ENCODE results near the gene CPEB3.

The CPEB3 gene

DNA sequence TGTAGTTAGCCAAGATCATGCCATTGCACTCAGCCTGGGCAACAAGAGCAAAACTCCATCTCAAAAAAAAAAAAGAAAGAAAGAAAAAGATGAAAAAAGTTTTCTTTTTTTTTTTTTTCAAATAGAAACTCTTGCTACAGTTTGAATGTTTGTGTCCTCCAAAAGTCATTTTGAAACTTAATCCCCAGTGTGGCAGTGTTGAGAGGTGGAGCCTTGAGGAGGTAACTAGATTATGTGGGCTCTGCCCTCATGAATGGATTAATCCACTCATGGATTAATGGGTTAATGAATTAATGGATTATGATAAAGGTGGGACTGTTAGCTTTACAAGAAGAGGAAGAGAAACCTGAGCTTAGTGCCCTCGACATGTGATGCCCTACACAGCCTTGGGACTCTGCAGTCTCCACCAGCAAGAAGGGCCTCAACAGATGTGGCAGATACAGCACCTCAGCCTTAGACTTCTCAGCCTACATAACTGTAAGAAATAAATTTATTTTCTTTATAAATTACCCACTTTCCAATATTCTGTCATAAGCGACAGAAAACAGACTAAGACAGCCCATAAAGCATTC is 25.1 kb downstream of the CPEB3 start:
- no peak for TF ChIP-seq POLR2AphosphoS5 (IDR thresholded peaks at IDR 0.05; ENCODE audit: low read depth, low read length)
- no peak for TF ChIP-seq SIN3A (IDR thresholded peaks at IDR 0.05; ENCODE audit: borderline replicate concordance, insufficient read depth, low read length)
- TF ChIP-seq TAF1 (IDR thresholded peaks at IDR 0.05; ENCODE audit: borderline replicate concordance, insufficient read depth, low read length) = no peak
- TF ChIP-seq FOXP2 (optimal IDR thresholded peaks at IDR 0.05; ENCODE audit: borderline replicate concordance, extremely low read depth, extremely low read length, insufficient read depth) = no peak
- TF ChIP-seq, protein P1, sequence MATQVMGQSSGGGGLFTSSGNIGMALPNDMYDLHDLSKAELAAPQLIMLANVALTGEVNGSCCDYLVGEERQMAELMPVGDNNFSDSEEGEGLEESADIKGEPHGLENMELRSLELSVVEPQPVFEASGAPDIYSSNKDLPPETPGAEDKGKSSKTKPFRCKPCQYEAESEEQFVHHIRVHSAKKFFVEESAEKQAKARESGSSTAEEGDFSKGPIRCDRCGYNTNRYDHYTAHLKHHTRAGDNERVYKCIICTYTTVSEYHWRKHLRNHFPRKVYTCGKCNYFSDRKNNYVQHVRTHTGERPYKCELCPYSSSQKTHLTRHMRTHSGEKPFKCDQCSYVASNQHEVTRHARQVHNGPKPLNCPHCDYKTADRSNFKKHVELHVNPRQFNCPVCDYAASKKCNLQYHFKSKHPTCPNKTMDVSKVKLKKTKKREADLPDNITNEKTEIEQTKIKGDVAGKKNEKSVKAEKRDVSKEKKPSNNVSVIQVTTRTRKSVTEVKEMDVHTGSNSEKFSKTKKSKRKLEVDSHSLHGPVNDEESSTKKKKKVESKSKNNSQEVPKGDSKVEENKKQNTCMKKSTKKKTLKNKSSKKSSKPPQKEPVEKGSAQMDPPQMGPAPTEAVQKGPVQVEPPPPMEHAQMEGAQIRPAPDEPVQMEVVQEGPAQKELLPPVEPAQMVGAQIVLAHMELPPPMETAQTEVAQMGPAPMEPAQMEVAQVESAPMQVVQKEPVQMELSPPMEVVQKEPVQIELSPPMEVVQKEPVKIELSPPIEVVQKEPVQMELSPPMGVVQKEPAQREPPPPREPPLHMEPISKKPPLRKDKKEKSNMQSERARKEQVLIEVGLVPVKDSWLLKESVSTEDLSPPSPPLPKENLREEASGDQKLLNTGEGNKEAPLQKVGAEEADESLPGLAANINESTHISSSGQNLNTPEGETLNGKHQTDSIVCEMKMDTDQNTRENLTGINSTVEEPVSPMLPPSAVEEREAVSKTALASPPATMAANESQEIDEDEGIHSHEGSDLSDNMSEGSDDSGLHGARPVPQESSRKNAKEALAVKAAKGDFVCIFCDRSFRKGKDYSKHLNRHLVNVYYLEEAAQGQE (IDR thresholded peaks at IDR 0.05; ENCODE audit: insufficient read depth in 1 of 2, low read depth in 2 of 2, low read length in 2 of 2) = no peak

DNA sequence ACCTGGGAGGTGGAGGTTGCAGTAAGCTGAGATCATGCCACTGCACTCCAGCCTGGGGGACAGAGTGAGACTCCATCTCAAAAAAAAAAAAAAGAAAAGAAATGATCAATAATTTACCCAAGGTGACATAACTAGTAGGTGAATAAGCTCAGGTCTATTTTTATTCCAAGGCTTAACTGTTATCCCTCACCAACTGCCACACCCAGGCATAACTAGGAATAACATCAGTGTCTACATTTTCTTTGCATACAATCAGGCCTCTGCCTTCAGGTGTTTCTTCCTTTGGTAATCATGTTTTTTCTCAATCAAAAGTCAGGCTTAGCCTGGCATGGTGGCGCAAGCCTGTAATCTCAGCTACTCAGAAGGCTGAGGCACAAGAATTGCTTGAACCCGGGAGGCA is 26.6 kb downstream of the CPEB3 start:
- TF ChIP-seq FOXP2 (optimal IDR thresholded peaks at IDR 0.05; ENCODE audit: borderline replicate concordance, extremely low read depth, extremely low read length, insufficient read depth) = no peak
- TF ChIP-seq POLR2AphosphoS5 (IDR thresholded peaks at IDR 0.05; ENCODE audit: low read depth, low read length) = no peak
- no peak for TF ChIP-seq SIN3A (IDR thresholded peaks at IDR 0.05; ENCODE audit: borderline replicate concordance, insufficient read depth, low read length)
- TF ChIP-seq, protein P1 (IDR thresholded peaks at IDR 0.05; ENCODE audit: insufficient read depth in 1 of 2, low read depth in 2 of 2, low read length in 2 of 2) = no peak
- no peak for TF ChIP-seq TAF1 (IDR thresholded peaks at IDR 0.05; ENCODE audit: borderline replicate concordance, insufficient read depth, low read length)

DNA sequence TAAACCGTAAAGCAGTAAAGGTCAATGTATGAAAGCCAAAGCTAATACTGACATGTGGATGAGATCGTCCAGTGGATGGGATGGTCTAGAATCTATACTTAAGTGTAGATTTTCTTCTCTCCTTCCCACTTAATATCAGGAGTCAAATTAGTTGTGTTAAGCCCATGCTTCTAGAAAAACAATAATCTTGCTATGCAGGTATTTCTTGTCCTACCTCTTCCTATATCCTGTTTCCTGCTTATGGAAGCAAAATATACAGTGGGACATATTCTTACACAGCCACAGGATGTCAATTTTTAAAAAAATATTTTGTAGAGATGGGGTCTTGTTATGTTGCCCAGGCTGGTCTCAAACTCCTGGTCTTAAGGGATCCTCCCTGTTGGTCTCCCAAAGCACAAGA is 27.5 kb downstream of the CPEB3 start:
- no peak for TF ChIP-seq SIN3A (IDR thresholded peaks at IDR 0.05; ENCODE audit: borderline replicate concordance, insufficient read depth, low read length)
- TF ChIP-seq TAF1 (IDR thresholded peaks at IDR 0.05; ENCODE audit: borderline replicate concordance, insufficient read depth, low read length) = no peak
- no peak for TF ChIP-seq FOXP2 (optimal IDR thresholded peaks at IDR 0.05; ENCODE audit: borderline replicate concordance, extremely low read depth, extremely low read length, insufficient read depth)
- TF ChIP-seq POLR2AphosphoS5 (IDR thresholded peaks at IDR 0.05; ENCODE audit: low read depth, low read length) = no peak
- TF ChIP-seq, protein P1 (IDR thresholded peaks at IDR 0.05; ENCODE audit: insufficient read depth in 1 of 2, low read depth in 2 of 2, low read length in 2 of 2) = no peak

DNA sequence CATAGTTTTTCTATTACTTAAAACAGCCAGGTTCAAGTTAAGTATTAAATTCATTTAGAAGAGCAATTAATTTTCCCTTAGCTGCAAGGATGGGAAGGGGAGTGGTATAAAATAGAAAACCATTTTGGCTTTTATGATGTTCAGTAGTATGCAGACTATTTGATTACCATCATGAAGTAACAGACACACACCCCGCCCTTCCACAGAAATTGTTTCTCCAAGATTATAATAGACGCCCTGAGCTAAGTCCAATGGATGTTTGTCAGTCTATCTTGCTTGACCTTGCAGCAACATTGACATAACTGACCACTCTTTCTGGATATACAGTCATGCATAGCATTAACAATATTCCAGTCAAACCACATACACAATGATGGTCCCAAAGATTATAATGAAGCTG is 42.3 kb downstream of the CPEB3 start:
- TF ChIP-seq, protein P1 (IDR thresholded peaks at IDR 0.05; ENCODE audit: insufficient read depth in 1 of 2, low read depth in 2 of 2, low read length in 2 of 2) = no peak
- TF ChIP-seq SIN3A (IDR thresholded peaks at IDR 0.05; ENCODE audit: borderline replicate concordance, insufficient read depth, low read length) (no peak), POLR2AphosphoS5 (IDR thresholded peaks at IDR 0.05; ENCODE audit: low read depth, low read length) (no peak), TAF1 (IDR thresholded peaks at IDR 0.05; ENCODE audit: borderline replicate concordance, insufficient read depth, low read length) (no peak), FOXP2 (optimal IDR thresholded peaks at IDR 0.05; ENCODE audit: borderline replicate concordance, extremely low read depth, extremely low read length, insufficient read depth) (no peak)
